Psoas muscle (tissue), 8 donors: ENCODE results near the gene AQP3. TPM values are rescaled to one million over a fixed set of nuclear protein-coding genes. Genes with fewer than 3 reads are reported as not detected.

Experiments used
- ATAC-seq, 4 donors: fragments of 200-7000 bp; cut with Tn5 transposase; one replicate each; pipeline ENCODE4 v1.9.1; 2020; ENCODE audit warnings: moderate library complexity in 3 of 4, mild to moderate bottlenecking in 2 of 4
- DNase-seq, 2 donors: peaks; one replicate each; pipeline ENCODE4 v3.0.0-alpha.2; 2020
- H3K27ac ChIP-seq: fragments of 200-600 bp; one replicate; pipeline ENCODE4 v1.8.0; 2022
- H3K27me3 ChIP-seq, 3 donors: fragments of 200-600 bp in 1 of 3; one replicate each; pipeline versions ENCODE4 v1.6.1 to v1.8.0; 2013 to 2022; ENCODE audit warnings: low read length in 2 of 3, mild to moderate bottlenecking in 2 of 3, moderate library complexity in 1 of 3; ENCODE audit not compliant: insufficient read depth in 3 of 3
- H3K36me3 ChIP-seq, 2 donors: fragments of 200-600 bp in 1 of 2; one replicate each; pipeline versions ENCODE4 v1.6.1 to v1.8.0; 2013 to 2022; ENCODE audit warnings: low read depth in 1 of 2, mild to moderate bottlenecking in 1 of 2, moderate library complexity in 1 of 2; ENCODE audit not compliant: insufficient read depth in 1 of 2
- H3K4me1 ChIP-seq: fragments of 200-600 bp; one replicate; pipeline ENCODE4 v1.8.0; 2022
- H3K4me3 ChIP-seq: fragments of 200-600 bp; one replicate; pipeline ENCODE4 v1.8.0; 2022; ENCODE audit warnings: mild to moderate bottlenecking
- H3K9me3 ChIP-seq: fragments of 200-600 bp; one replicate; pipeline ENCODE4 v1.8.0; 2022
- CTCF ChIP-seq: fragments of 200-600 bp; IDR thresholded peaks from one replicate; pipeline ENCODE4 v1.8.0; 2022; ENCODE audit warnings: antibody characterized with exemption
- WGBS, 3 donors: extraction: QIAGEN DNeasy Blood & Tissue Kit; methylation state at CpG; one replicate each; pipeline versions ENCODE4 v1.1.6 to v1.1.7; 2013; 5-methylcytosine and 5-hydroxymethylcytosine counted together
- intact Hi-C, 2 donors: fragments of 100-400 bp; cut with DNase I; formaldehyde crosslinking; loops; one replicate each; pipeline versions ENCODE4 v1.11.0 to v1.14.2; 2022
- polyA plus RNA-seq, 3 donors: library from polyadenylated mRNA; stranded (reverse); fragments of 200-250 nt; gene quantifications; one replicate each; pipeline ENCODE4 v1.2.3, GENCODE V29; 2013
- total RNA-seq, 4 donors: library from RNA; stranded (reverse); fragmentation: NEBNext Ultra II Directional in 2 of 4; extraction: Animal tissue kit (Norgen Biotek cat#: 25700) in 2 of 4; gene quantifications; one replicate each; pipeline versions ENCODE4 v1.2.1 to v1.2.4, GENCODE V29; 2021 to 2023
- donor health status: healthy with polysubstance abuse.
- donor health status: DM: no; HTN: no; CAD: no; lungs with moderate emphysema.
- donor health status: Bipolar disorder and iron deficiency.
- donor health status: healthy.
- donor health status: DM: yes; HTN: yes; CAD: no.
- donor health status: DM: no; HTN: no; CAD: no.
- donor health status: DM: no; HTN: no; CAD: no.
- donor health status: DM: yes; HTN: yes; CAD: no.

AQP3 gene
- total and polyA plus RNA-seq, 7 donors, result 2.5 to 12.0 (median 4.7) TPM

- H3K27ac ChIP-seq, result no peak overlapping the region
- no peaks in the 10 kb centered on the region for H3K9me3 ChIP-seq
- DNase-seq (peak in 1 of 2 donors; percentile 45), ATAC-seq (no peak)
- intact Hi-C loops, result loop anchor here (5.0 kb wide), 3 partner anchors 59 to 94 kb away; no protein-coding TSS in a partner anchor
- H3K36me3 ChIP-seq, result peaks cover 32 to 100% of the 10 kb centered on the region in 2 donors
- no peak for TF ChIP-seq CTCF
- WGBS, 3 donors, result 91 to 94% (median 94%) methylated on average over 27 of the region's 27 CpGs
- no peak overlapping the region for H3K4me3 ChIP-seq
- H3K27me3 ChIP-seq, result no peaks in the 10 kb centered on the region
- H3K4me1 ChIP-seq, result no peaks in the 10 kb centered on the region
Measured at GRCh38 chr9:33465596-33466564, 18.5 kb upstream of the AQP3 start.

GRCh38 chr9:33465096-33465495 lies 17.7 kb upstream of the AQP3 start:
- ATAC-seq (no peak), DNase-seq (peak in 1 of 2 donors; percentile 19)
- no peak overlapping the region for H3K27ac ChIP-seq
- H3K36me3 ChIP-seq, result peaks cover 32 to 98% of the 10 kb centered on the region in 2 donors
- TF ChIP-seq CTCF, result no peak
- no peaks in the 10 kb centered on the region for H3K27me3 ChIP-seq
- H3K4me3 ChIP-seq, result no peak overlapping the region
- no peaks in the 10 kb centered on the region for H3K9me3 ChIP-seq
- WGBS, 3 donors, result 96 to 100% (median 96%) methylated on average over 9 of the region's 9 CpGs
- intact Hi-C loops, result loop anchor here (5.0 kb wide), 3 partner anchors 58 to 93 kb away; no protein-coding TSS in a partner anchor
- H3K4me1 ChIP-seq, result no peaks in the 10 kb centered on the region

- intact Hi-C loops, result no loop called here
- DNase-seq, result peak in 1 of 2 donors; percentile 30
Measured at GRCh38 chr9:33464045-33464636, 16.7 kb upstream of the AQP3 start.

GRCh38 chr9:33463151-33463550 lies 15.8 kb upstream of the AQP3 start:
- Histone ChIP-seq H3K9me3 (no peaks in the 10 kb centered on the region), H3K4me1 (no peaks in the 10 kb centered on the region), H3K4me3 (no peak overlapping the region), H3K36me3 (peaks cover 27 to 78% of the 10 kb centered on the region in 2 donors), H3K27ac (no peak overlapping the region), H3K27me3 (no peaks in the 10 kb centered on the region)
- 84 to 88% (median 86%) methylated on average over 15 of the region's 15 CpGs for WGBS, 3 donors
- intact Hi-C loops, result no loop called here
- peak in 1 of 2 donors; percentile 39 for DNase-seq
- TF ChIP-seq CTCF, result no peak
- ATAC-seq, result no peak

More at GRCh38 chr9:33464045-33464636, 16.7 kb upstream of the AQP3 start:
- H3K27ac ChIP-seq, result no peak overlapping the region
- H3K4me3 ChIP-seq, result no peak overlapping the region
- no peak for TF ChIP-seq CTCF
- no peaks in the 10 kb centered on the region for H3K9me3 ChIP-seq
- H3K36me3 ChIP-seq, result peaks cover 30 to 88% of the 10 kb centered on the region in 2 donors
- no peaks in the 10 kb centered on the region for H3K4me1 ChIP-seq
- ATAC-seq, result no peak
- 81 to 87% (median 83%) methylated on average over 14 of the region's 14 CpGs for WGBS, 3 donors
- H3K27me3 ChIP-seq, result no peaks in the 10 kb centered on the region
